ENCODE results near the gene PTPRD. TPM values are rescaled to one million over a fixed set of nuclear protein-coding genes. Genes with fewer than 3 reads are reported as not detected.

Gene PTPRD
- total RNA-seq, 2 donors from 2014 or later = 97.4 to 101 TPM

GRCh38 chr9:8857926-8858595 lies 1754.7 kb downstream of the PTPRD start:
- Histone ChIP-seq H3K36me3 (ENCODE audit: control insufficient read depth, insufficient read depth, low read length) (peaks cover 4% of the 10 kb centered on the region), H3K4me3 (ENCODE audit: low read length) (peak overlapping the region; percentile 90), H3K27ac (ENCODE audit: low read depth, low read length) (peak overlapping the region; percentile 83), H3K9ac (ENCODE audit: extremely low read depth, low read length, poor library complexity, severe bottlenecking) (peak overlapping the region; percentile 86), H3K4me1 (ENCODE audit: control insufficient read depth, insufficient read depth, low read length) (peaks cover 2% of the 10 kb centered on the region), H3K9me3 (ENCODE audit: control insufficient read depth, low read length) (no peaks in the 10 kb centered on the region), H3K27me3 (ENCODE audit: control insufficient read depth, insufficient read depth, low read length, poor library complexity, severe bottlenecking) (no peaks in the 10 kb centered on the region)
- Mint-ChIP-seq H3K27me3 (ENCODE audit: insufficient read depth) (peaks cover 40% of the 10 kb centered on the region), H3K4me3 (peak overlapping the region; percentile 91), H3K9me3 (no peaks in the 10 kb centered on the region), H3K4me1 (peaks cover 28% of the 10 kb centered on the region), H3K27ac (peak overlapping the region; percentile 55), H3K36me3 (ENCODE audit: low read depth) (no peaks in the 10 kb centered on the region)
- no peak for DNase-seq
- no peak for TF ChIP-seq CTCF (conservative IDR thresholded peaks at IDR 0.05)
- WGBS, 2 experiments (ENCODE audit: insufficient coverage in 1 of 2, insufficient read length in 1 of 2) = 2% methylated on average over 21 to 45 of the region's 45 CpGs

GRCh38 chr9:8857068-8857925 lies 1755.5 kb downstream of the PTPRD start:
- peak overlapping the region; percentile 90 for H3K4me3 ChIP-seq (ENCODE audit: low read length)
- peak overlapping the region; percentile 86 for H3K9ac ChIP-seq (ENCODE audit: extremely low read depth, low read length, poor library complexity, severe bottlenecking)
- peaks cover 5% of the 10 kb centered on the region for H3K36me3 ChIP-seq (ENCODE audit: control insufficient read depth, insufficient read depth, low read length)
- H3K27me3 ChIP-seq (ENCODE audit: control insufficient read depth, insufficient read depth, low read length, poor library complexity, severe bottlenecking) = no peaks in the 10 kb centered on the region
- Mint-ChIP-seq H3K27ac (peak overlapping the region; percentile 92), H3K4me3 (peak overlapping the region; percentile 91), H3K9me3 (no peaks in the 10 kb centered on the region), H3K4me1 (peaks cover 32% of the 10 kb centered on the region), H3K36me3 (ENCODE audit: low read depth) (no peaks in the 10 kb centered on the region), H3K27me3 (ENCODE audit: insufficient read depth) (peaks cover 40% of the 10 kb centered on the region)
- peaks cover 6% of the 10 kb centered on the region for H3K4me1 ChIP-seq (ENCODE audit: control insufficient read depth, insufficient read depth, low read length)
- DNase-seq = peak; percentile 86
- 0 to 1% methylated on average over 26 to 75 of the region's 76 CpGs for WGBS, 2 experiments (ENCODE audit: insufficient coverage in 1 of 2, insufficient read length in 1 of 2)
- TF ChIP-seq CTCF (conservative IDR thresholded peaks at IDR 0.05) = peak; percentile 49
- H3K27ac ChIP-seq (ENCODE audit: low read depth, low read length) = peak overlapping the region; percentile 83
- H3K9me3 ChIP-seq (ENCODE audit: control insufficient read depth, low read length) = no peaks in the 10 kb centered on the region

GRCh38 chr9:8856396-8857067 lies 1756.3 kb downstream of the PTPRD start:
- TF ChIP-seq CTCF (conservative IDR thresholded peaks at IDR 0.05) = no peak
- peaks cover 32% of the 10 kb centered on the region for H3K4me1 Mint-ChIP-seq
- peak overlapping the region; percentile 92 for H3K27ac Mint-ChIP-seq
- H3K4me3 Mint-ChIP-seq = peak overlapping the region; percentile 91
- no peaks in the 10 kb centered on the region for H3K27me3 ChIP-seq (ENCODE audit: control insufficient read depth, insufficient read depth, low read length, poor library complexity, severe bottlenecking)
- no peaks in the 10 kb centered on the region for H3K9me3 ChIP-seq (ENCODE audit: control insufficient read depth, low read length)
- no peak for DNase-seq
- peak overlapping the region; percentile 86 for H3K9ac ChIP-seq (ENCODE audit: extremely low read depth, low read length, poor library complexity, severe bottlenecking)
- peak overlapping the region; percentile 90 for H3K4me3 ChIP-seq (ENCODE audit: low read length)
- H3K36me3 ChIP-seq (ENCODE audit: control insufficient read depth, insufficient read depth, low read length) = peaks cover 5% of the 10 kb centered on the region
- H3K36me3 Mint-ChIP-seq (ENCODE audit: low read depth) = no peaks in the 10 kb centered on the region
- peaks cover 8% of the 10 kb centered on the region for H3K4me1 ChIP-seq (ENCODE audit: control insufficient read depth, insufficient read depth, low read length)
- no peak overlapping the region for H3K27ac ChIP-seq (ENCODE audit: low read depth, low read length)
- 4 to 12% methylated on average over 3 to 9 of the region's 9 CpGs for WGBS, 2 experiments (ENCODE audit: insufficient coverage in 1 of 2, insufficient read length in 1 of 2)
- no peaks in the 10 kb centered on the region for H3K9me3 Mint-ChIP-seq
- peaks cover 40% of the 10 kb centered on the region for H3K27me3 Mint-ChIP-seq (ENCODE audit: insufficient read depth)

Measured in endodermal cell (in vitro differentiated cells).